GM12878 (cell line): Measurements from ENCODE around the gene ZBTB38. TPM values are rescaled to one million over a fixed set of nuclear protein-coding genes. Genes with fewer than 3 reads are reported as not detected.

ENCODE experiments used
- ATF7 ChIP-seq: fragments of 450-650 bp; IDR thresholded peaks from 2 replicates; pipeline ENCODE4 v1.6.1; 2016; ENCODE audit warnings: low read depth, mild to moderate bottlenecking
- CTCF ChIP-seq, 3 experiments: IDR thresholded peaks in 2 of 3; conservative IDR thresholded peaks in 1 of 3; 2 replicates each; pipeline ENCODE4 v1.5.1; 2011; ENCODE audit warnings: low read depth in 3 of 3, low read length in 3 of 3, mild to moderate bottlenecking in 3 of 3, control low read depth in 2 of 3, moderate library complexity in 2 of 3, inconsistent platforms in 1 of 3, mixed read lengths in 1 of 3; ENCODE audit not compliant: control insufficient read depth in 2 of 3, insufficient read depth in 1 of 3; ENCODE audit errors: extremely low read depth in 1 of 3
- DPF2 ChIP-seq: fragments of 450-650 bp; IDR thresholded peaks from 2 replicates; pipeline ENCODE4 v1.6.1; 2017; ENCODE audit warnings: mild to moderate bottlenecking
- E4F1 ChIP-seq: fragments of 450-650 bp; IDR thresholded peaks from 2 replicates; pipeline ENCODE4 v1.6.1; 2018; ENCODE audit warnings: borderline replicate concordance, mild to moderate bottlenecking; ENCODE audit not compliant: partially characterized antibody
- EP300 ChIP-seq, 2 experiments: fragments of 150-350 bp in 1 of 2; IDR thresholded peaks; 2 replicates each; pipeline ENCODE4 v1.6.1; 2011 to 2012; ENCODE audit warnings: low read depth in 2 of 2, low read length in 2 of 2, borderline replicate concordance in 1 of 2, improper control_type of control experiment in 1 of 2, inconsistent platforms in 1 of 2; ENCODE audit not compliant: control insufficient read depth in 1 of 2
- GATAD2B ChIP-seq: fragments of 450-650 bp; conservative IDR thresholded peaks from 2 replicates; pipeline ENCODE4 v1.6.1; 2017; ENCODE audit warnings: low read depth, mild to moderate bottlenecking, moderate library complexity
- HDGF ChIP-seq: fragments of 450-650 bp; IDR thresholded peaks from 2 replicates; pipeline ENCODE4 v1.6.1; 2016; ENCODE audit warnings: antibody characterized with exemption
- IKZF1 ChIP-seq: fragments of 450-650 bp; conservative IDR thresholded peaks from 2 replicates; pipeline ENCODE4 v1.6.1; 2017; ENCODE audit warnings: antibody characterized with exemption, mild to moderate bottlenecking
- MTA3 ChIP-seq: IDR thresholded peaks from 2 replicates; pipeline ENCODE4 v1.6.1; 2012; ENCODE audit warnings: low read length, inconsistent platforms, borderline replicate concordance
- MYC ChIP-seq: IDR thresholded peaks from 2 replicates; pipeline ENCODE4 v1.6.1; 2011; ENCODE audit warnings: mild to moderate bottlenecking, low read length, moderate library complexity, inconsistent platforms; ENCODE audit not compliant: insufficient read depth, insufficient replicate concordance, insufficient read length, severe bottlenecking
- NR2C1 ChIP-seq: fragments of 450-650 bp; IDR thresholded peaks from 2 replicates; pipeline ENCODE4 v1.6.1; 2017; ENCODE audit warnings: antibody characterized with exemption, mild to moderate bottlenecking, moderate library complexity
- PAX5 ChIP-seq: IDR thresholded peaks from 2 replicates; pipeline ENCODE4 v1.6.1; 2011; ENCODE audit warnings: low read depth, low read length, borderline replicate concordance
- POLR2AphosphoS5 ChIP-seq: IDR thresholded peaks from 2 replicates; pipeline ENCODE4 v1.6.1; 2011; ENCODE audit warnings: mild to moderate bottlenecking, low read length, inconsistent platforms
- RUNX3 ChIP-seq: IDR thresholded peaks from 2 replicates; pipeline ENCODE4 v1.6.1; 2012; ENCODE audit warnings: low read length, inconsistent platforms
- SMAD5 ChIP-seq: IDR thresholded peaks from 2 replicates; pipeline ENCODE4 v1.6.1; 2016; ENCODE audit warnings: antibody characterized with exemption, low read depth
- STAT3 ChIP-seq: IDR thresholded peaks from 2 replicates; pipeline ENCODE4 v1.6.1; 2011; ENCODE audit warnings: low read depth, low read length, improper control_type of control experiment
- ZBED1 ChIP-seq: IDR thresholded peaks from 2 replicates; pipeline ENCODE4 v1.6.1; 2016; ENCODE audit warnings: borderline replicate concordance
- ZNF384 ChIP-seq: IDR thresholded peaks from 2 replicates; pipeline ENCODE4 v1.6.1; 2012; ENCODE audit warnings: low read depth, mild to moderate bottlenecking, low read length, improper control_type of control experiment, borderline replicate concordance
- ZNF592 ChIP-seq: fragments of 450-650 bp; IDR thresholded peaks from 2 replicates; pipeline ENCODE4 v1.6.1; 2017; ENCODE audit warnings: mild to moderate bottlenecking, moderate library complexity
- polyA plus RNA-seq, 11 experiments: library from polyadenylated mRNA; depleted of rRNA in 4 of 11; unstranded in 6 of 11; stranded (reverse) in 5 of 11; fragments of >200 nt; fragmentation: Nextera tagmentation in 4 of 11; fragmentation: Illumina TruSeq in 1 of 11; extraction: Ambion mirVana in 4 of 11; extraction: Trizol in 1 of 11; gene quantifications; 1 replicate in 1 of 11; 2 replicates in 10 of 11; pipeline versions ENCODE4 v1.2.1 to v1.2.3, GENCODE V29; 2011 to 2016; ENCODE audit warnings: inconsistent platforms in 2 of 11, missing spikeins in 2 of 11, low read depth in 1 of 11
- total RNA-seq, 4 experiments: library from RNA; depleted of rRNA in 3 of 4; stranded (reverse); fragments of >200 nt in 3 of 4; fragmentation: Illumina TruSeq in 1 of 4; extraction: Trizol in 1 of 4; gene quantifications; 2 replicates each; pipeline versions ENCODE4 v1.2.1 to v1.2.3, GENCODE V29; 2013 to 2021

Gene ZBTB38
- total and polyA plus RNA-seq, 10 of the 15 experiments (the other 5 are each of a cell fraction or from before 2014, with no cell fraction given) = 34.2 to 115 (median 88.6) TPM

DNA sequence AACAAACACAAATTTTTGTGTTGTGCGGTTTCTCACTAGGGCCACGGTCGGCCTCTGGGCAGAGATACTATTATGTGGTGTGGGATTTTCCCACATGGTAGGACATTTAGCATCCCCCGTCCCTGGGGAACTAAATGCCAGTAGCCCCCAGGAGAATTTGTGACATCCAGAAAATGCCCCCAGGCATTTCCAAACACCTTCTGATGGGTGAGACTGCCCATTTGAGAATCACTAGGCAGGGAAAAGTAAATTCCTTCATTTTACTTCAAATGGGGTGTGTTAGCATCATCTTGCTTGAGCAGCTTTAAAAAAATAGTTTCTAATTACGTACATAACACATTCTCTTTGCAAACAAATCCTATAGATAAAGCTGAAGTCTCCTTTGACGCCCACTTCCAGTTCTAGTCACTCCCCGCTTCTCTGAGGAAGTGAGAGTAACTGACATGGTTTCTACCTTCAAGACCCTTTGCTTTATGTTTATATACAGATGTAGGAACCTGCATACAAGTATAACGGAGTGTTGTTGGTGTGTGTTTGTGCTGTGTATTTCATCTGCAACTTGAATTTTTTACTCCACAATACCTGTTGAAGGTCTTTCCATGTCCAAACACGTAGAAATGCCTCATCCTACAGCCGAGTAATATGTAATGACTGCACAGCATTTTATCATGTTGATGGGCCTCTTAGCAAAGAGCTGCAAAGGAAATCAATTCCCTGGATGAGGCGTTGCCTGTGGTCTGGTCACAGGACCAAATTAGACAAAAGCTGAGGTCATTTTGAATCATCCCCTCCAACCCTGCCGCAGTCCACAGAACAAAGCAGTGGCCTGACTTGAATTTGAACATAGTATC is 31.4 kb upstream of the ZBTB38 start (continued):
- TF ChIP-seq MYC (no peak), GATAD2B (peak; percentile 85), HDGF (no peak), RUNX3 (peak; percentile 93), ATF7 (peak; percentile 87), STAT3 (peak; percentile 70; the same call in 1 of the 2 replicates), SMAD5 (peak; percentile 59; the same call in 1 of the 2 replicates), ZBED1 (peak; percentile 72; the same call in 1 of the 2 replicates), PAX5 (peak; percentile 66), IKZF1 (peak; percentile 95), POLR2AphosphoS5 (no peak; the same call in none of the 2 replicates), ZNF384 (peak; percentile 84), DPF2 (peak; percentile 98), EP300 (IDR thresholded peaks at IDR 0.05; ENCODE audit: borderline replicate concordance in 1 of 2, control insufficient read depth in 1 of 2, low read depth in 2 of 2, low read length in 2 of 2) (peak; percentile 27 to 98; a peak in 3 of 4 replicates), ZNF592 (peak; percentile 46; the same call in 1 of the 2 replicates), E4F1 (no peak), NR2C1 (no peak), MTA3 (0 out of 2 replicates have a peak, but pooled peaks have one; percentile 40), CTCF (IDR thresholded peaks at IDR 0.05 in 2 of 3, conservative IDR thresholded peaks at IDR 0.05 in 1 of 3; ENCODE audit: control insufficient read depth in 2 of 3, extremely low read depth in 1 of 3, insufficient read depth in 1 of 3, low read depth in 3 of 3, low read length in 3 of 3) (no peak)
